HAP-1 (cell line): ENCODE data around the gene HAPSTR1.
A peak's percentile ranks its signal among the peaks of the same experiment; 100 is the strongest.

Experiments
- DNase-seq, 2 experiments: peaks; one replicate each; pipeline ENCODE4 v3.0.0-alpha.2; 2016 to 2020; ENCODE audit warnings: low spot score in 2 of 2
- H3K27me3 ChIP-seq: fragments of 250-450 bp; sonication (Bioruptor Pico); 2 replicates; pipeline ENCODE4 v1.5.1; 2020; ENCODE audit warnings: low read depth, mild to moderate bottlenecking, moderate library complexity
- H3K36me3 ChIP-seq: fragments of 250-450 bp; sonication (Bioruptor Pico); replicated peaks from 2 replicates; pipeline ENCODE4 v1.5.1; 2020; ENCODE audit warnings: mild to moderate bottlenecking
- H3K4me1 ChIP-seq: fragments of 250-450 bp; sonication (Bioruptor Pico); 2 replicates; pipeline ENCODE4 v1.5.1; 2020; ENCODE audit warnings: mild to moderate bottlenecking
- H3K4me3 ChIP-seq: fragments of 250-450 bp; sonication (Bioruptor Pico); 2 replicates; pipeline ENCODE4 v1.5.1; 2020; ENCODE audit warnings: mild to moderate bottlenecking, moderate library complexity
- H3K9me3 ChIP-seq: fragments of 250-450 bp; sonication (Bioruptor Pico); 2 replicates; pipeline ENCODE4 v1.5.1; 2020; ENCODE audit warnings: mild to moderate bottlenecking, moderate library complexity
- in situ Hi-C: fragments of 300-500 bp; cut with MboI; formaldehyde crosslinking; loops from 3 replicates; pipeline ENCODE4 v1.14.3; 2020; ENCODE audit warnings: low sequenced_read_pairs, inconsistent platforms, mixed read lengths

Gene HAPSTR1

GRCh38 chr16:9112844-9113186, 21.4 kb downstream of the HAPSTR1 start:
- Histone ChIP-seq H3K36me3 (peaks cover 64% of the 10 kb centered on the region), H3K4me3 (no peak overlapping the region), H3K9me3 (no peaks in the 10 kb centered on the region), H3K27me3 (no peaks in the 10 kb centered on the region), H3K4me1 (peaks cover 45% of the 10 kb centered on the region)
- in situ Hi-C loops = no loop called here
- DNase-seq = no peak

- in situ Hi-C loops = no loop called here
- peaks cover 64% of the 10 kb centered on the region for H3K36me3 ChIP-seq
- DNase-seq = no peak
- no peaks in the 10 kb centered on the region for H3K9me3 ChIP-seq
- peaks cover 36% of the 10 kb centered on the region for H3K4me1 ChIP-seq
- no peak overlapping the region for H3K4me3 ChIP-seq
- H3K27me3 ChIP-seq = no peaks in the 10 kb centered on the region
Measured at GRCh38 chr16:9113707-9114106, 22.3 kb downstream of the HAPSTR1 start.

GRCh38 chr16:9114112-9114511, 22.7 kb downstream of the HAPSTR1 start:
- H3K4me3 ChIP-seq = no peak overlapping the region
- in situ Hi-C loops = no loop called here
- H3K36me3 ChIP-seq = peaks cover 62% of the 10 kb centered on the region
- peaks cover 32% of the 10 kb centered on the region for H3K4me1 ChIP-seq
- no peak for DNase-seq
- no peaks in the 10 kb centered on the region for H3K9me3 ChIP-seq
- no peaks in the 10 kb centered on the region for H3K27me3 ChIP-seq

GRCh38 chr16:9114842-9115241, 23.4 kb downstream of the HAPSTR1 start:
- H3K27me3 ChIP-seq = no peaks in the 10 kb centered on the region
- no peak overlapping the region for H3K4me3 ChIP-seq
- H3K9me3 ChIP-seq = no peaks in the 10 kb centered on the region
- in situ Hi-C loops = no loop called here
- H3K36me3 ChIP-seq = peaks cover 66% of the 10 kb centered on the region
- peaks cover 26% of the 10 kb centered on the region for H3K4me1 ChIP-seq
- no peak for DNase-seq

GRCh38 chr16:9115277-9115676, 23.8 kb downstream of the HAPSTR1 start:
- no peak overlapping the region for H3K4me3 ChIP-seq
- DNase-seq = no peak
- no peaks in the 10 kb centered on the region for H3K27me3 ChIP-seq
- H3K9me3 ChIP-seq = no peaks in the 10 kb centered on the region
- peaks cover 21% of the 10 kb centered on the region for H3K4me1 ChIP-seq
- peaks cover 66% of the 10 kb centered on the region for H3K36me3 ChIP-seq
- in situ Hi-C loops = no loop called here

GRCh38 chr16:9116141-9116540, 24.7 kb downstream of the HAPSTR1 start:
- no peak overlapping the region for H3K4me3 ChIP-seq
- H3K27me3 ChIP-seq = no peaks in the 10 kb centered on the region
- no peaks in the 10 kb centered on the region for H3K9me3 ChIP-seq
- peaks cover 13% of the 10 kb centered on the region for H3K4me1 ChIP-seq
- in situ Hi-C loops = no loop called here
- H3K36me3 ChIP-seq = peaks cover 65% of the 10 kb centered on the region
- DNase-seq = no peak

GRCh38 chr16:9118170-9118569, 26.7 kb downstream of the HAPSTR1 start:
- no peak for DNase-seq
- no peaks in the 10 kb centered on the region for H3K9me3 ChIP-seq
- H3K4me1 ChIP-seq = peaks cover 2% of the 10 kb centered on the region; the same call in 1 of the 2 replicates
- peaks cover 61% of the 10 kb centered on the region for H3K36me3 ChIP-seq
- H3K4me3 ChIP-seq = no peak overlapping the region
- in situ Hi-C loops = no loop called here
- H3K27me3 ChIP-seq = no peaks in the 10 kb centered on the region

GRCh38 chr16:9119795-9120194, 28.4 kb downstream of the HAPSTR1 start:
- Histone ChIP-seq H3K4me1 (peaks cover 12% of the 10 kb centered on the region), H3K36me3 (peaks cover 62% of the 10 kb centered on the region), H3K4me3 (no peak overlapping the region), H3K27me3 (no peaks in the 10 kb centered on the region), H3K9me3 (no peaks in the 10 kb centered on the region)
- in situ Hi-C loops = no loop called here
- no peak for DNase-seq

GRCh38 chr16:9122342-9122741, 30.9 kb downstream of the HAPSTR1 start:
- H3K9me3 ChIP-seq = no peaks in the 10 kb centered on the region
- peaks cover 40% of the 10 kb centered on the region for H3K36me3 ChIP-seq
- no peak overlapping the region for H3K4me3 ChIP-seq
- H3K27me3 ChIP-seq = no peaks in the 10 kb centered on the region
- no peak for DNase-seq
- in situ Hi-C loops = no loop called here
- H3K4me1 ChIP-seq = peaks cover 17% of the 10 kb centered on the region

- Histone ChIP-seq H3K4me1 (peaks cover 17% of the 10 kb centered on the region), H3K27me3 (no peaks in the 10 kb centered on the region), H3K9me3 (no peaks in the 10 kb centered on the region), H3K4me3 (no peak overlapping the region), H3K36me3 (peaks cover 34% of the 10 kb centered on the region)
- no peak for DNase-seq
- in situ Hi-C loops = no loop called here
Measured at GRCh38 chr16:9122969-9123368, 31.5 kb downstream of the HAPSTR1 start.

- no peak for DNase-seq
- Histone ChIP-seq H3K4me3 (no peak overlapping the region), H3K9me3 (no peaks in the 10 kb centered on the region), H3K36me3 (peaks cover 29% of the 10 kb centered on the region), H3K27me3 (no peaks in the 10 kb centered on the region), H3K4me1 (peaks cover 17% of the 10 kb centered on the region)
- in situ Hi-C loops = no loop called here
Measured at GRCh38 chr16:9123401-9123800, 32.0 kb downstream of the HAPSTR1 start.

- H3K4me1 ChIP-seq = peaks cover 17% of the 10 kb centered on the region
- no peaks in the 10 kb centered on the region for H3K27me3 ChIP-seq
- peaks cover 25% of the 10 kb centered on the region for H3K36me3 ChIP-seq
- H3K4me3 ChIP-seq = no peak overlapping the region
- no peak for DNase-seq
- no peaks in the 10 kb centered on the region for H3K9me3 ChIP-seq
- in situ Hi-C loops = no loop called here
Measured at GRCh38 chr16:9123871-9124270, 32.4 kb downstream of the HAPSTR1 start.

- Histone ChIP-seq H3K9me3 (no peaks in the 10 kb centered on the region), H3K4me3 (no peak overlapping the region), H3K27me3 (no peaks in the 10 kb centered on the region), H3K36me3 (peaks cover 22% of the 10 kb centered on the region), H3K4me1 (peaks cover 17% of the 10 kb centered on the region)
- no peak for DNase-seq
- in situ Hi-C loops = no loop called here
Measured at GRCh38 chr16:9124444-9124843, 33.0 kb downstream of the HAPSTR1 start.

GRCh38 chr16:9124908-9125584, 33.6 kb downstream of the HAPSTR1 start:
- DNase-seq = peak; percentile 83 to 94
- H3K9me3 ChIP-seq = no peaks in the 10 kb centered on the region
- H3K4me1 ChIP-seq = peaks cover 17% of the 10 kb centered on the region
- H3K4me3 ChIP-seq = no peak overlapping the region
- in situ Hi-C loops = loop anchor here (25.0 kb wide), 1 partner anchor 463 kb away; the partner anchor contains the start of gene ABAT
- peaks cover 21% of the 10 kb centered on the region for H3K36me3 ChIP-seq
- no peaks in the 10 kb centered on the region for H3K27me3 ChIP-seq
